Measurements from ENCODE around the gene SENP1. TPM values are rescaled to one million over a fixed set of nuclear protein-coding genes. Genes with fewer than 3 reads are reported as not detected.

SENP1 gene
- total and polyA plus RNA-seq, 7 donors: 3.2 to 10.2 (median 6.3) TPM

- no peak overlapping the region for H3K27ac ChIP-seq
- no peaks in the 10 kb centered on the region for H3K36me3 ChIP-seq (ENCODE audit: insufficient read depth in 1 of 2, low read depth in 1 of 2)
- DNase-seq (no peak), ATAC-seq (no peak)
- peaks cover 7% of the 10 kb centered on the region for H3K4me1 ChIP-seq
- intact Hi-C loops (cut with DNase I): loop anchor here in 1 of 2 donors (5.0 kb wide), 1 partner anchor 53 kb away; no protein-coding TSS in a partner anchor
- no peak overlapping the region for H3K4me3 ChIP-seq
- no peaks in the 10 kb centered on the region for H3K9me3 ChIP-seq
- no peaks in the 10 kb centered on the region for H3K27me3 ChIP-seq (ENCODE audit: insufficient read depth in 3 of 3, low read length in 2 of 3)
- no peak for TF ChIP-seq CTCF (IDR thresholded peaks at IDR 0.05)
Observed at GRCh38 chr12:48109424-48109823, 3.5 kb upstream of the SENP1 start.

- Histone ChIP-seq H3K36me3 (ENCODE audit: insufficient read depth in 1 of 2, low read depth in 1 of 2) (no peaks in the 10 kb centered on the region), H3K9me3 (no peaks in the 10 kb centered on the region), H3K4me1 (peaks cover 16% of the 10 kb centered on the region), H3K27ac (peak overlapping the region; percentile 98), H3K27me3 (ENCODE audit: insufficient read depth in 3 of 3, low read length in 2 of 3) (no peaks in the 10 kb centered on the region), H3K4me3 (peak overlapping the region; percentile 75)
- 71 to 85% (median 81%) methylated on average over 5 of the region's 5 CpGs for WGBS, 3 donors
- DNase-seq: no peak
- ATAC-seq: no peak
- intact Hi-C loops (cut with DNase I): loop anchor here in 1 of 2 donors (5.0 kb wide), 1 partner anchor 55 kb away; no protein-coding TSS in a partner anchor
- no peak for TF ChIP-seq CTCF (IDR thresholded peaks at IDR 0.05)
Observed at GRCh38 chr12:48106681-48107613, 1.1 kb upstream of the SENP1 start.

- Histone ChIP-seq H3K27me3 (ENCODE audit: insufficient read depth in 3 of 3, low read length in 2 of 3) (no peaks in the 10 kb centered on the region), H3K27ac (peak overlapping the region; percentile 98), H3K4me3 (peak overlapping the region; percentile 75), H3K36me3 (ENCODE audit: insufficient read depth in 1 of 2, low read depth in 1 of 2) (peaks cover 0 to 11% of the 10 kb centered on the region in 2 donors), H3K4me1 (peaks cover 16% of the 10 kb centered on the region), H3K9me3 (no peaks in the 10 kb centered on the region)
- intact Hi-C loops (cut with DNase I): loop anchor here in 1 of 2 donors (5.0 kb wide), 1 partner anchor 57 kb away; no protein-coding TSS in a partner anchor
- no peak for TF ChIP-seq CTCF (IDR thresholded peaks at IDR 0.05)
- ATAC-seq (peak in 1 of 4 donors; percentile 1), DNase-seq (no peak)
- WGBS, 3 donors: 0 to 1% (median 1%) methylated on average over 20 to 30 of the region's 30 CpGs
Observed at GRCh38 chr12:48105321-48105866, 485 bp downstream of the SENP1 start.

DNA sequence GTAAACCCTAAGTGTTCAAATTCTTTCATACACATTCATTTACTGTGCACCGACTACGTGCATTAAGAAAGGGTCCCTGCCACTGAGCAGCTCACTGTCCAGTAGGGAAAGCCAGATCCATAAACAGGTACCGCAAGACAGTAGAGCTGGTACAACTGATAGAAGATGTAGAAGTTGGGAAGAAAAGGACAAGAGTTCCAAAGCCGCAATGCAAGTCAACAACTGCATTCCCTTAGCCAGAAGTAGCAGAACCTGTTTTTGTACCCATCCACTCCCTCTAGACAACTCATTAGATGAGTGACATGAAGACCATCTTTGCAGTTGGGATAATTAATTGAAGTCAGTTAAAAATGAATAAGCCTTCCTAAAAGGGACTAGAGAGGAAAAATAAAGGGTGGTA is 1.3 kb downstream of the SENP1 start:
- intact Hi-C loops (cut with DNase I): no loop called here
- ATAC-seq: no peak

More for the DNA sequence above, 1.3 kb downstream of the SENP1 start:
- no peak for TF ChIP-seq CTCF (IDR thresholded peaks at IDR 0.05)
- DNase-seq: no peak
- peak overlapping the region; percentile 98 for H3K27ac ChIP-seq
- H3K36me3 ChIP-seq (ENCODE audit: insufficient read depth in 1 of 2, low read depth in 1 of 2): peaks cover 0 to 16% of the 10 kb centered on the region in 2 donors
- H3K27me3 ChIP-seq (ENCODE audit: insufficient read depth in 3 of 3, low read length in 2 of 3): no peaks in the 10 kb centered on the region
- H3K4me1 ChIP-seq: peaks cover 16% of the 10 kb centered on the region
- WGBS, 3 donors: 72 to 76% (median 75%) methylated on average over 4 of the region's 4 CpGs
- no peaks in the 10 kb centered on the region for H3K9me3 ChIP-seq
- H3K4me3 ChIP-seq: peak overlapping the region; percentile 75
